GM21786 (cell line): Measurements from ENCODE around the gene TSTD2.
"Not testable (repeated sequence)": the region's sequence is repeated elsewhere in the genome, so short reads cannot be mapped to it uniquely, and the experiment has no call there.

Source experiments
- ATAC-seq: cut with Tn5 transposase; IDR thresholded peaks from one replicate; pipeline ENCODE4 v1.9.1; 2021; ENCODE audit not compliant: unreplicated experiment

The TSTD2 gene

DNA sequence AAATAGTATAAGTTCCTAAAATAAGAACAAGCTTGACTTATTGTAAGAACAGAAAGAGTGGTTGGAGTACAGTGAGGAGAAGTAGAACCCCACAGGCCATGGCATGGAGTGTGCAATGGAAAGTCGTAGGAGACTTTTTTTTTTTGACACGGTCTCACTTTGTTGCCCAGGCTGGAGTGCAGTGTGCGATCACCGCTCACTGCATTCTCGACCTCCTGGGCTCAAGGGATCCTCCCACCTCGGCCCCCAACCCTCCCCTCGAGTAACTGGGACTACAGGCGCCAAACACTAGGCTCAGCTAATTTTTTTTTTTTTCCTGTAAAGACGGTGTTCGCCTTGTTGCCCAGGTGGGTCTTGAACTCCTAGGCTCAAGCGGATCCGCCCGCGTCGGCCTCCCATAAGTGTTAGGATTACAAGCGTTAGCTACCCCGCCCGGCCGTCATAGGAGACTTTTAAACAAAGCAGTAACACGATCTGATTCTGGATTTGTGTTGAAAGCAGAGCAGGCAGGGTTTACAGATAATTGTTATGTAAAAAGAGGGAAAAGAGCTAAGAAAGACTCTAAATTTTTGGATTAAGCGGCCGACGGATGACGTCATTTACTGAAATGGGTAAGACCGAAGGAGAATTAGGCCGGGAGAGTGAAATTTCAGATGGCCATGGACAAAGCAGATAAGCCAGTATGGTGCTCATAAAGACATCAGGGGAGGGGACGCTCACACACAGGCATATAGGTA lies 752 bp downstream of the TSTD2 start:
- peak; percentile 4 for ATAC-seq

DNA sequence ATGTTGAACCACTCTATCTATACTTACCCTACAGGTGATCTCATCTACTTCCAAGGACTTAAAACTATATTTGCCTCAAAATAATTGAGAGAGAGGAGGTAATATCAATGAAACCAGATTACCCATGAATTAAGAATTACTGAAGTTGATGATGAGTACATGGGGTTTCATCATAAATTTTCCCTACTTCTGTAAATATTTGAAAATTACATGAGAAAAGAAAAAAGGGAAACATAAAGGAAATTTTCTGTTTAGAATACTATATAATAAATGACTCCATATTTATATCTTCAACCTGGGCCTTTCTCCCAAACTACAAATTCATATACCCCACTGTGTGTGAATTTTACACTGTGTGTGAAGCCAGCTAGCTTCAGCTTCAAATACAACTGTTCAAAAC lies 2.6 kb downstream of the TSTD2 start:
- ATAC-seq: no peak

DNA sequence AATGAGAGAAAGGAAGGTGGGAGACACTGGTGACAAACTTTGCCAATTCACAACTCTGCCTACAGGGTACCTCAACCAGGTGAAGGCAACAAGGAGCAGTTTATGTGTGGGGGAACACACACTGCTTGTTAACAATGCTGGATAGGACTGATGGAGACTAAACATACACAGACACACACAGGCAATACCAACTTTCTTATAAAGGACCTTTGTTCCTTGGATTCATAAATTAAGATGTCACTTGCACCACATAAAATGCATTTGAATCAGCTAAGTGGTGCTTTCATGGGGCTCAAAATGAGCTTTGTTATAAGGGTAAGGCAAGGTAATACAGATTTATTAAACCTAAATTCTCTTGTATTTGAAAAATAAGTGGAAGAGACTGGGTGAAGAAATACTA lies 4.0 kb downstream of the TSTD2 start:
- ATAC-seq: no peak

DNA sequence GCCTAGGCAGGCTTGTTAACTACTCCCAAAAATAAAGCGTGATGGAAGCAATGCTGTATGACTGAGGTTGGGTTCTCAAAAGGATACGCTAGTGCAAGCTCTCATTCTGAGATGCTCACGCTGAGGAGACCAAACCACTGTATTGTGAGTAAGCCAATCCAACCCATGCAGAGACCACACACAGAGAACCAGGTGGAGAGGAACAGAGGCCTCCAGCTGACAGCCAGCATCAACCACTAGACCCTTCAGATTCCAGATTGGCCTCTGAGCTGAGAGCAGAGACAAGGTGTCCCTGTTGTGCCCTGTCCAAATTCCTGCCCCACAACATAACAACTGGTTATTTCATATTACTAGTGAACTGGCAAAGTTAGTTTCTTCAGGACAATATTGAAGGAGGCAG lies 4.5 kb downstream of the TSTD2 start:
- ATAC-seq: no peak

DNA sequence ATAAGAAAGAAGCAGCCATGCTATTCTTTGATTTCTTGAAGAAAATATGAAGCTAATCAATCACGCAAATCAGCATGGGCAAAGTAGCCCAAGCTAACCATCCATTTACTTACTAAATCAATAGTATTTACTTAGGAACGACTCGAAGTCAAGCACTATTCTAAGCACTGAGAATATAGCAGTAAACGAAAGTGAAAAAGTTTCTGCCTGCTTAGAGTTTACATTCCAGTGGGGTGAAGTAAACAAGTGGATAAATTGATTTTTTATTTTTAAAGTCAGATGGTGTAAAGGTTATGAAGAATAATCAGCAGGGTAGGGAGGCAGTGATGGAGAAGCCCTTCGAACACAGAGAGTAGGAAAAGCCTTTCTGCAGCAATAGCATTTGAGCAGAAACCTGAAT lies 5.5 kb downstream of the TSTD2 start:
- no peak for ATAC-seq

DNA sequence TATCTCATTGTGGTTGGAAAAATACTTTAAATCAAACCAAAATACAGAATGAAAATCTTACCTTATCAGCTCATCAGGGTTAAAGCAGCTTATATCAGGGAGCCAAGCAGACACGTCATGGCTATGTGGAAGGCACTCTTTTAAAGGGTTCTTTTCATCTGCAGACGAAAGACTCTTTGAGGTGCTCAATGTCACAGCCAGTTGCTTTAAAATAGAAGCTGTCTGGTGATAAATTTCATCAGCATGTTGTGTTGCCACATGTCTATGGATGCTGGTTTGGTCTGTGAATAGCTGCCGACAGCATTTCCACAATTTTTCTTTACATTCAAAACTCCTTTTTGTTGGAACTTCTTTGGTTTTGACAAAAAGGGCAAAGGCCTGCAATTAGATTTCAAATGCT lies 7.5 kb downstream of the TSTD2 start:
- no peak for ATAC-seq

DNA sequence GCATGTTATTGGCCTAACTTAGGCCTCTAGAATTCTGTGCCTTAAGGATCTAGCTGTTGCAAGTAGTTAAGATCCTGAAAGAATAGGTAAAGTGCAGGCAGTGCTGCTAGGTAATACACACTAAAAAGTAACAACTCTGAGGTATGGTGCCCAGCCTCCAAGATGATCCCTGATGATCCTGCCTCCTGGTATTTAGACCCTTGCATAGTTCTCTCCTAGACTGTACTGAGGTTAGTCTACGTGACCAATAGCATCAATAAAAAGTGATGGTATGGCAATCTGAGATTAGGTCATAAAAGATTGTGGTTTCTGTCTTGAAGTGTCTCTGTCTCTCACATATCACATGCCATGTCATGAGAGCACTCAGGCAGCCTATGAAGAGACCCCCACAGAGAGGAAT lies 9.2 kb downstream of the TSTD2 start:
- ATAC-seq: no peak

DNA sequence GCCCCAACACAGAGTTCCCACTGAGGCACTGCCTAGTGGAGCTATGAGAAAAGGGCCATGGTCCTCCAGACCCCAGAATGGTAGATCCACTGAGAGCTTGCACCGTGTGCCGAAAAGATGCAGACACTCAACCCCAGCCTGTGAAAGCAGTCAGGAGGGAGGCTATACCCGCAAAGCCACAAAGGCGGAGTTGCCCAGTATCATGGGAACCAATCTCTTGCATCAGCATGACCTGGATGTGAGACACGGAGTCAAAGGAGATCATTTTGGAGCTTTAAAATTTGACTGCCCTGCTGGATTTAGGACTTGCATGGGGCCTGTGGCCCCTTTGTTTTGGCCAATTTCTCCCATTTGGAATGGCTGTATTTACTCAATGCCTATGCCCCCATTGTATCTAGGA lies 10.7 kb downstream of the TSTD2 start:
- ATAC-seq: not testable (repeated sequence)

DNA sequence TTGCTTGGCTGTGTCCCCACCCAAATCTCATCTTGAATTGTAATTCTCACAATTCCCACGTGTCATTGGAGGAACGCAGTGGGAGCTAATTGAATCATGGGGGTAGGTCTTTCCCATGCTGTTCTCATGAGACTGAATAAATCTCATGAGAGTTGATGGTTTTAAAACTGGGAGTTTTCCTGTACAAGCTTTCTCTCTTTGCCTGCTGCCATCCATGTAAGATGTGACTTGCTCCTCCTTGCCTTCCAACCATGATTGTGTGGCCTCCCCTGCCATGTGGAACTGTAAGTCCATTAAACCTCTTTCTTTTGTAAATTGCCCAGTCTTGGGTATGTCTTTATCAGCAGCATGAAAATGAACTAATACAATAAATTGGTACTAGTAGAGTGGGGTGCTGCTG lies 13.1 kb downstream of the TSTD2 start:
- not testable (repeated sequence) for ATAC-seq

DNA sequence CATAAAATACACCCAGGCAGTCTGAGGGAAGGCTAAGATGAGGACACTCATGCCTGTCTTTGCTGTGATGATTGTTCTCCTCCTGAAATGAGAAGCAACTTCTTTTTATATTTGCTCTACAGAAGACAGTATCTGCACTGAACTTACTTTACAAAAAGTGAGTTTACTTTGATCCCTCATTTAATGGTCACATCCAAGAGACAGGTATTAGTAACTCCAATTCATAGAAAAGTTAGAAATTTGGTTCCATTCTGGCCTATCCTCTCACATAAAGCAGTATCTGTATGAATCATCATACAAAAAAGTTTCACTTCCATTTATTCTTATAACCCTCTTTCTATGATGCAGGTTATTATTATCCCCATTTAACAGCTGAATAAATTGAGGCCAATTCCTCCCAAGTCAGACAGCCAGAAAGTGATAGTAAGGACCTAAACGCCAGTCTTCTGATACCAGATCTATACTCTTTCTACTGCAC lies 15.2 kb downstream of the TSTD2 start:
- no peak for ATAC-seq

DNA sequence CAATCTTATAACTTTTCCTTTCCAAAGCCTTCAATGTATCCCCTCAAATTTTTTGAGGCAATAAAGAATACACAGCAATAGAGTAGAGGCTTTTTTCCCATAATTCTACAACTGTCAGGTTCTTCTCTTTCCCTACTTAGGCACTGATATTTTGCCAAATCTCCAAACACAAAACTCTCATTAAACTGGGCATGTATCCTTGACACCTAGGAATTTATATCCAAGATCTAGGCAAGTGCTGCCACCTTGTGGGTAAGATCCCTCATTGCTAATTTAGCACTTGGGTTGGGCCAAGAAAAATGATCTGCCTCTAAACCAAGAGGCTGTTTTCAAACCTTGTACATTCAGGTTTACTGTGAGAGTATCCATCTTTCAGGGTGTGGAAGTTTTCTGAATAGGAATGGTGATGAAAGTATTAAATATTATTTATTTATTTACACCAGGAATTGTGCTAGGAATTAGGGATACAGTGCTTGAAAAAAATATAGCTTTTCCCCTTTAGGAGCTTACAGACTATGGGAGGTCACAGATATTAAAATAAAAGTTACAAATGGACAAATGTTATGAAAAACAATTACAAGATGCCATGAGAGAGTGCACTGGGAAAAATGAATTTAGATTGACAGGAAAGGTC lies 17.6 kb downstream of the TSTD2 start:
- no peak for ATAC-seq

DNA sequence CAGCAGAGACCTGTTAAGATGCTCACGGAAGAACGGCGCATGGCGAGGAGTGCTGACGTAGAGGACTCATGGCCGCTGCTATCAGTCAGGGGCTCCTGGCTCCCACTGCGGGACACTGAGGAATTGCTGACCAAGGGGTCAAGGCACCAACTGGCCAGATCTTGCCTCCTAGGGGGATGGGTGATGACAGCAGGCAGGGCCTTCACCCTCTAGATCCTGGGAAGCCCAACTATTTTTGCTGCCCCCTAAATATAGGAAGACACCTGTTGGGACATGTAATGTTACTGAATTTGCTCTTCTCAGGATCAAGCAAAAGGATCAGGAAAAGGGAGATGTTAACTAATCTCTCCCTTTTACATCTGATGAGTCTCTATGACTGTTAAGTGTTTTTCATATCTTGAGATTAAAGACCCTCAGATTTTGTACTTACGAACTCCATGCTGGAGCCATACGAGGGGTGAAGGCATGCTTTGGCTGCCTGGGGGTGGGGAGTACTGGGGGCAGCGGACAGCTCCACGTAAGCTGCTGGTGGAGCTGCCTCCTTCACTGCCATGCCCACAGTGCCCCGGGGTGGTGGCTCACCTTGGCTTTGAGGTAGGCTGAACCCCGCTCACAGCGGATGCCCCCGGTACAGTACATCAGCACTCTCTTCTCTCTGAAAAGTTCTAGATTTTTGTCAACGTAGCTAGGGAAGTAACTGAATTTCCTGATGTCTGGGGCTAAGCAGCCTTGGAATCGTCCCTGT lies 28.1 kb downstream of the TSTD2 start:
- no peak for ATAC-seq

DNA sequence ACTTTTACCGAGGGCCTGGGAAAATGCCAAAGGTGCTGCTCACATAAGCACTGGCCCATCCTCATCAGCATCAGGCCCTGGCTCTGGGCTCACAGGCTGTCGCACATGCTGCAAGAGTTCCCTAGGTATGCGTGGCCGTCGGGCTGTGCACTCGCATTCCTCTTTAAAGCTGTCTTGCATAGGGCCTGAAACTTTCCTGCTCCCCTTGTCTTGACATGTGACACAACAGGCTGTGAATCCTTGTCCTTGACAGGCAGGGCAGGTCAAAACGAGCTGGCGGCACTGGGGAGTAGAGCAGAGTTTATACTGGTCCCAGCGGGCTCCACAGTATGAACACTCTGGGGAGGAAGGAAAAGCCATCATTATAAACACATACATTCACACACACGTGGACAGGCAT lies 30.7 kb downstream of the TSTD2 start:
- ATAC-seq: no peak

DNA sequence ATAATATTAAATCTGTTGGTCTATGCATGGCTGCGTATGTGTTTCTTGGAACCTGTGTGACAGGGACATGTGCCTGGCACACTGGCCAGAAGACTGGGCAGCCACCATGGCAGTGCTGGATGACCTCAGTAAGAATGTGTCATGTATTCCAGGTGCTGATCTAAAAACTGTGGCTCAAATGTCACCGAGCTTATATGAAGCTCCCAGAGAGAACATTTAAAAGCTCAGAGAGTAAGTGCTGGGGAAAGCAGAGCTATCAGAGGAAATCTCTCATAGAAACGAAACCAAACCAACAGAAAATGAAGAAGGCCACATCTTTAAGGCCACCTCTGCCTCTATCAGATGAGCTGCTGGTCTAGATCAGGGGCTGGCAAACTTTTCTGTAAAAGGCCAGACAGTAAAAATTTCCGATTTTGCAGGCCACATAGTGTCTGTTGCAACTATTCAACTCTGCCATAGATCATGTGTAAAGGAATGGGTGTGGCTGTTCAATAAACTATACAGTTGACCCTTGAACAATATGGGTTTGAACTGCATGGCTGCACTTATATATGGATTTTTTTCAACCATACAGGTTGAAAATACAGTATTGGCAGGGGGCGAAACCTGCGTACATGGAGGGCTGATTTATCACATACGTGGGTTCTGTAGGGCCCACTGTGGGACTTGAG lies 31.8 kb downstream of the TSTD2 start:
- ATAC-seq: no peak

DNA sequence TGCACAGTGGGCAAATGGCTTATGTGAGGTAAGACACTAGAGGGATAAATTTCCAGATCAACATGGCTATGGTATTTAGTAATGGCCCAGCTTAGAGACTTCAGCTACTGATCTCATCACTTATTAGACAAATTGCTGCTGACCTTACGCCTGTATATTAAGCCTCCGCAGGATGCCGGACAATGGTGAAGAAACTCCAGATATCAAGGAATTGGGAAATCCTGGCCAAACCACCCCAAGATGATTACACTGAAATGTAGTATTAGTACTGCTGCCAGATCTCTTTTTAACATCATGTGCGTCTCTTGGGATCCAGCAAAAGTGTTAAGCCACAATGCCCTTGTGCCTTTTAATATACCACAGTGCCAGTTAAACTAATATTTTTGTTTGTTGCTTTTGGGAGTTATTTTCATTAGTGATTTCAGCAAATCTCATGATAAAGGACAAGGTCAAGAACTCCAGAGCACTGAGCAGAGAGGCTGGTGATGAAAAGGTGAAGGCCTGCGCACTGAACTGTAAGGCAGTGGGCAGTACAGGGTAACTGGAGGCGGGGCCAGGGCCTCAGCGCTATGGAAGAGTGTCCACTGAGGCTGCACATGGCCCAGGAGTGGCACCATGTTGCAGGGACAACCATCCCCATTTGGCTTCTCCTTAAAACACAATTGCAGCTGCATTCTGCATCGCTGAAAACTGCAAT lies 32.5 kb downstream of the TSTD2 start:
- no peak for ATAC-seq

DNA sequence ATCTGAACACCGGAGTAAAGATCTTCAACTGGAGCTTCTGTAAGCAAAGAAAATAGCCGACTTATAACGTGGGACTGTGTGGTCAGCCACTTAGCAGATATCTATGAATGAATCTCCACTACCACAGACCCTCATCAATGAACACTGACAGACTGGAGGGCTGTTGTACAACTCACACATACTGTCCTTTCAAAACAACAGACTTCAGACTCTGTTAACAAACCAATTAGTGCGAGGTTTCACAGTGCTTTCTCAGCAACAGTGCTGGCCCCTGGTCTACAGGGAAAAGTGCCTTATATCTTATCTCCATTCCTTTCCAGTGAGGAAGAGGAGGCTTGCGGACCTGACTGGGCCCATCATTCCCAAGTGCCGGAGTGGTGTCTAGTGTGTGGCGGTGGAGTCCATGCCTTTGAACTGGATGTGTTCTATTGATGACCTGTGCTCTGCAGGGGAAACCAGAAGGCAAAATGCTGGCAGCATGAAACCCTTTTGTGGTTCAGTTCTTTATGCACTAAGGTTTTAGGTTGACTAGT lies 33.8 kb downstream of the TSTD2 start:
- no peak for ATAC-seq

DNA sequence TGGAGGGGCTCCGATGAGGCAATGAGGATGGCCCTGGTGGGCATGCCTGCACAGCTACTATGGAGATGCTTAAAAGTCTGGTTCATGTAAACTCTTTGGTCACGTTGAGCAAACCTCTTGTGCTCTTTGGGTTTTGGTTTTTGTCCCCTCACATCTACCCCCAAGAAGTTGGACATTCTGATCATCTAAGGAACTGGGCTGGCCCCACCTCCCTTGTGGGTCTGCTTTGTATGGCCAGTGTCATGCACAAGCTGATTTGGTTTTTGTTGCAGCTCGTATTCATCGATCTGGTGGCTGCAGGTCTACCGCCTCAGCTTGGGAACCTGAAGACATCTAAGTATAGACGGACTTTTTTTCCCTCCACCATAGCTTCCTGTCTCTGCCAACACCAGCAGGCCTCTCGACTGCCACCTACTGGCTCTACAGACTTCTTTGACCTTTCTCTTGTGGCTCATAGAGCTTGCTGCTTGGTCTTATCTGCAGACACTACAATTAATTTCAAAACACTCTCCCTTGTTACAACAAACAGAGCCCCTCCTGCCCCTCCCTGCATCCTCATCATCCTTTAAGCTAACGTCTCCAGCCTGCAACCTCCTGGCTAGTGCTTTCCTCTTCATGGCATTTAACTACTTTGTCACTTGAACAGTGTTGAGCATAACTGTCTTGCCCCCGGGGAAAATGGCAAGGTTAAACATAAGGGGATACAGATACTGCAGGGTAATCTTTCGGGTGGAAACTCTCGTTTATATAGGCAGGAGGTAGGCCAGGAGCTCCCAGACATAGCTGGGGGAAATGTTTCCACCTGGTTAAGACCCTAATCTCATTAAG lies 34.5 kb downstream of the TSTD2 start:
- peak; percentile 88 for ATAC-seq

DNA sequence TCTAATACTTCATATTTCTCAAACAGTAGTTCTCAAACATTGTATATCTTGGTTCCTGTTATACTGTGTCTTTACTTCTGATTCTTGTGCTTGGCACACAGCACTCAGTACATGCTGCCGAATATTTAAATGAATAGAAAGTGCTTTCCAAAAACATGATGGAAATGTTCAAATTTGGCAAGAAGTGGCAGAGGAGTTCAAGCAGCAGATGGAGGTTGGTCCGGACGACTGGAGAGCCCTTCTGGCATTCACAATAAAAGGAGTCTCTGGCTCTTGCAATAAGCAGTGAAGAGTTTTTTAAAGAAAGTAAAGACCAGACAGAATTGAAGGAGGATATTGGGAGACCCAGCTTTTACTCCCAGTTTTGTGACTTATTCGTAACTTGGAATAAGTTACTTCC lies 36.3 kb downstream of the TSTD2 start:
- ATAC-seq: no peak

DNA sequence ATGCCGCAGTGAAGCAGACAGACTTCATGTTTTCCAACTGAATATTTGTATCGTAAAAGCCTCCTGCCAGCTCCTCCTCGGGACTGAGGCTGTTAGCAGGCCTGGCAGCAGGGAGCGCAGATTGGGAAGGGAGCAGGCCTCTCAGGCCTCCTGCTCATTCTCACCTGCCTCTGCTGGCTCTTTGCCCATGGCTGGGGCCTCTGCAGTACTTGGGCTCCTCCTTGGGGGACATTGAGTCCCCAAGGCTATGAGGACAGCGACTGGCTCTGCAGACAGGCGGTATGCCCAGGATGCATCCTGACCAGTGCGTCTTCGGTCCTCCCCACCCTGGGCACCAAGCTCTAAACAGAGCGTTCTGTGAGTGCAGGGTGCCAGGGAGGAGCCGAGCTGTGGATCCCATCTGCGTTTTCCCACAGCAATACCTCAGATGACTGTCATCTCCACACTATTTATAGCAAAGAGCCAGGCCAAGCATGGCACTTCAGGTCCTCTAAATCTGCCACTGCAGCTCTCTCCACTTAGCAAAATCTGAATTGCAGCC lies 38.7 kb downstream of the TSTD2 start:
- ATAC-seq: no peak

DNA sequence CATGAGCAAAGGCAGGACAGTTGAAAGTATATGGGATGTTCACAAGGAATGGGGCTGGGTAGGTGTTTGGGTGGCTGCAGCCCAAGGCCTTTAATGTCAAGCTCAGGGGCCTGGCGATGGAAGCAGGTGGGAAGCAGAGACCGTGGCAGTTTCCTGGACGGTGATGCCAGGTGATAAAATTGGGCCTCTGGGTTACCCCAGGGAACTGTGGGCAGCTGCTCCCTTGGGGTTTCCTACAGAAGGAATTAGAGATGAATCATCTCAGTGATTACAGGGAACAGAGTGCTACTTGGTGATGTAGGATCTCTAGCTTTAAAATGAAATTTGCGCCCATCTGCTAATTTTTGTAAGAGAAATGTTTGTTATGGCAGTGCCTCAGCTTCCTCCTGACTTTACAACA lies 39.2 kb downstream of the TSTD2 start:
- no peak for ATAC-seq
